Stimulated activated CD4-positive, alpha-beta T cell treated with anti-CD3 and anti-CD28 coated beads, Interleukin-12 subunit alpha, Interleukin-12 subunit beta, amount 100 ng/mL, for 48 hours (primary cell): Measurements from ENCODE around the gene UBR2.

ENCODE experiments used
- DNase-seq, 3 donors: peaks; one replicate each; pipeline ENCODE4 v3.0.0-alpha.2; 2020; ENCODE audit warnings: low read depth in 2 of 3, low spot score in 1 of 3

The UBR2 gene

GRCh38 chr6:42563697-42564505 is at the start of gene UBR2:
Gene UBR2, plus strand, starts transcription at chr6:42564029. Its CDS starts 291 bp downstream, at chr6:42564320.
- DNase-seq, result peak; percentile 88 to 92 (median 89)

- no peak for DNase-seq
Observed at GRCh38 chr6:42514745-42515144, 49.1 kb upstream of the UBR2 start.

GRCh38 chr6:42519779-42520178 is 44.0 kb upstream of the UBR2 start:
- no peak for DNase-seq

DNA sequence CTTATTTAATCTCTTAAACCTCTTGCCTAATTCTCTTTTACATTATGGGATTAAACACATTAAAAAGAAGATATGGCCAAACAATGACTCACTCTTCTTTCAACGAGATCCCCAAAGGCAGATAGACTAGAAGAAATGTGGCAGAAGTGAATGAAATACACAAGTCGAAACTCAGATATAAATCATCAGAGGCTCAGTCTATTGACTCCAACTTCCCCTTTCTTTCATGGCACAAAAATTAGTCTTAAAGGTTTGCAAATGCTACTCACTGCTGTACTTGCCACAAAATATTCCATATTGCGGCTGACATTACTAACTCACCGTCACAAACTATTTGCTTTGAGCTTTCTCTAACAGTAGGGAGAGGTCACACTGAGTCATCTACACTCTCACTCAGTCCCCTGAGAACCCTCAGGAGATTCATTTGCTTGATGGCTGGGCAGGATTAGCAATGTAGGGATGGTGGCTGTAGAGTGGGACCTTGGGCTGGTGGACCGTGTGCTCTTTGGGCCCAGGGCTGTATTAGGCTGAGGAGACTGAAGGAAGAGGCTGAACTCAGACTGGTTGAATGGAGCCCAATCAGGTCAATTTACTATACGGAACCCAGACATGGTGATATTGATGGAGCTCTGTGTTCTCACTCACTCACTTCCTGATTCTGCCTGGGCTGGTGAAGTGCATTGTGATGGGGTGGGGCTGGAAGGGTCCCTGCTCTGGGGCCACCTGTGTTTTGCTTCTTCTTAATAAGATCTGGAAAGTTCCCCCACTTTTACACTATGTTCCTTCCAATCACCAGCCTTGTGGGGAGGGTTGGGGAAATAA is 42.8 kb upstream of the UBR2 start:
- peak in 2 of 3 donors; percentile 5 to 43 for DNase-seq

DNA sequence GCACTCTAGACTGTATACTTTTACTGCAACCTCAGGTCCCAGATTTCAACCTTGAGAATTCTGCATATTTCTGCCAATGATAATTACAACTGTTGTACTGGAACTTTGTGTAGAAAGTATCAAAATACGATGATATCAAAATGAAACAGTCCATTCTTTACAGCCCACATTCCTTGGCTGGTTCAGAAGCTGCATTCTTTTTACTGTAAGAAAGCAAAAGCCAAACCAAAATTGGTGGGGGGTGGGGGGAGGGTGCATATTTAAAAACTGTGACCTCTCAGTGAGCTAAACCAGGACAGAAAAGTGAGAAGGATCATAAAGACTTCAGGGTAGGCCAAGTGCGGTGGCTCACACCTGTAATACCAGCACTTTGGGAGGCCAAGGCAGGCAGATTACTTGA is 41.8 kb upstream of the UBR2 start:
- DNase-seq, result no peak

DNA sequence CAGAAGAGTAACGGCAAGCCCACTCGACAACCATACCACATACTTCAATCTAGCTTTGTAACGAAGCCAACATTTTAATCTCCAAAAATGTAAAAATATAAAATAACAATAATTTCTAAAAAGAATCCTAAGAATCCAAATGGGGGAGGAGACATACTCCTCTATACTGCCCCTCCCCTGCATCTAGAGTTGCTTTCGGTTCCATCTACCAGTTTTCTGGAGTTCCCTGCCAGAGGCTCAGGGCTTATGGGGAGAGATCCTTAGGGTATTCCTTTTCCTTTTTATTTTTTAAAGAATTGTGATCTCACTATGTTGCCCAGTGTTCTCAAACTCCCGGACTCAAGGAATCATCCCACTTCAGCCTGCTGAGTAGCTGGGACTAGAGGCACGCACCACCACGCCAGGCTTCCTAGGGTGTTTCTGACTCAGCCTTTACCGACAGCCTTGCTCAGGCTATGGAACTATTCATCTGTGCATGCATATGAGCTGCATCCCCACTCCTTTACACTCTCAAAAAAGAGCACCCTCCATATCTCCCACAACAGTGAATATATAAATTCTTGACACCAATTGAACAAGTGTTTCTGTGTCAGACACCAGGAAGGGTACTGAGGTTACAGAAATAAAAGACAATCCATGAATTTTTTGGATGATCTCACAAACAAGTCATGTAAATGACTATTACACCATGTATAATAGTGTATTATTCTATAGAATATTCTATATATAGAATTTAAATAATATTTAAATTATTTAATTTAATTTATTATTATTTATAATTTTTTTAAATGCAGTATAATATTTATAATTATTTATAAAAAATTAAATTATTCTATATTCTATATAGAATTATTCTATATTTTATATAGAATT is 40.7 kb upstream of the UBR2 start:
- DNase-seq, result no peak

DNA sequence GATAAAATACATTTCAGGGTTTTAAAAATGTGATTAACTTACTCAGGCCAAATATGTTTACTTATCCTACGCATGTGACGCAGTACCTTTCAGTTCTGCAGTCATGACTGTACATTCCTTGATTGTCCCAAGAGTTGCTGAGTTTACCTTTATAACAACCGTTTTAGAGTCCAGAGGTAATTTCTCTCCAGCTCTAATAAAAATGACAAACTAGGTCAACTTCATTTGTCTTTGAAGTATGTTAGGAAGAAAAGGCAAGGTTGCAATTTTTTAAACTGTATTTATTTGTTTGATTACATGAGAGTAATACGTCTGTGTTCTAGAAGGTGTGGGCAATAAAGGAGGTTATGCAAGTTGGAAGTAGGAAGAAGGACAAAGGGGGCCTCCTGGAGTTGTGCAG is 38.6 kb upstream of the UBR2 start:
- DNase-seq, result no peak

DNA sequence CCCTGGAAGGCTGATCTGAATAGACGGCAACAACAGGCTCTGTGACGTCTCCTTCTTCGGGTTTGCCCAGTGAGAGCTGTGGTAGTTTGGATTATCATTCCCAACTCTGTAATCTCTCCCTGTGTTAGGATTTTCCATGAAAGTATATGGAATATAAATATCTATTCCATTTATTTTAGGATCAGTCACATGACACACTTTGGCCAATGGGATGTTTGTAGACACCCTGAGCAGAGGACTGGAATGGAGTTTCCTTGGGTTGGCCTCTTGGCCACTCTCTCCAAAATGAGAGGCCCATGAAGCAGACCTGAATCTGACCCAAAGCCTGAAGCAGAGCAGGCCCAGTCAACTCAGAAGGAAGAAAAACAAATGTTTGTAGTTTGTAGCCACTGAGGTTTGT is 37.2 kb upstream of the UBR2 start:
- no peak for DNase-seq

GRCh38 chr6:42527204-42527603 is 36.6 kb upstream of the UBR2 start:
- DNase-seq, result no peak

DNA sequence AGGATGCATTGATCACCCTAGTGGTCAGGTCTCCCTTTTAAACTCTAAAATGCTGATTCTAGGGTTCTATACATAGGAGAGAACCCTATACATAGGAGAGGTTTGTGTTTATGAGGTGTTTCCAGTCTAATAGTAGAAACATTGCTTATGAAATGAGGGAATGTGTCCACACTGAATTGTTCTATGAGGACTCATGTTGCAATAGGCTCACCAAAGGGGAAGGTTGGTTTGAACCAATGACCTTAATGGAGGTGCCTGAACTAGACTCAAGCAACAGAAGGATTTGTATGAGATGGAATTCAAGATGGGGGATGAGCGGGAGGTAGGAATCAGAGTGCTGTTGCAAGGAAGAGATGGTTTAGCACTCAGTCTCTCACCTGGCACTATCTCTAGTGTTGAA is 33.5 kb upstream of the UBR2 start:
- no peak for DNase-seq

DNA sequence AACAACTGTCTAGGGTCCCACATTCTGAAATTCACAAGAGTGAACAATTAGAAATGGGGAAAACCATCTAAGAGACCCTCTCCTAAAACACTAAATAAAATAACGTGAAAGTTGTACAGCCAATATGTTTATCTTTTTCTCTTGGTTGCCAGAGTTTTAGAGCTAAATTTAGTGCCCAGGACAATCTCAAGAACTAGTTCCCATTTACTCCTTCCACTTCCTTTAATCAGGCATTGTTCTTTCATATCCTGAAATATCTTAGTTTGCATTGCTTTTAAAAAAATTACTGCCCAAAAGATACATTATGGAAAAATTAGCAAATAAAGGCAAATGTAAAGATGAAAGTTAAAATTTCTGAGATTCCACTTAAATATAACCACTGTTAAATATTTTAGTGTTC is 33.1 kb upstream of the UBR2 start:
- no peak for DNase-seq

- DNase-seq, result peak in 1 of 3 donors; percentile 31
Observed at GRCh38 chr6:42532038-42532669, 31.7 kb upstream of the UBR2 start.

GRCh38 chr6:42533794-42534193 is 30.0 kb upstream of the UBR2 start:
- DNase-seq, result no peak

DNA sequence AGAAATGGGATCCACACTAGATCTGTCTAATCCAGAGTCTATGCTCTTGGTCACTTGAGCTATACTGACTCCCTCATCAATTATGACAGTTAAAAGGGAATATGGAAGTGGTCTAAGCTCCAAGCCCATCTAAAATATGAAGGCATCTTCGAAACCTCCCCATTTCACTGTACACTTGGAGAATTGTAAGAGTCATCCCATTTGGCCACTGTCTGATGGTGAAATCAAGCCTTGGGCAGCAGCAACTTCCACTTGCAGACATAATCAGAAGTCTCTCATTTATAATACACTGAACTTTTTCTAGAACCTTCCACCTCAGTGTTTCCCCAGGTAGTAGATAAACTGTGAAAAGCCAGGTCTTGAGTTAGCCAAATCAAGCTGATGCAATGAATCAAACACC is 26.3 kb upstream of the UBR2 start:
- no peak for DNase-seq

DNA sequence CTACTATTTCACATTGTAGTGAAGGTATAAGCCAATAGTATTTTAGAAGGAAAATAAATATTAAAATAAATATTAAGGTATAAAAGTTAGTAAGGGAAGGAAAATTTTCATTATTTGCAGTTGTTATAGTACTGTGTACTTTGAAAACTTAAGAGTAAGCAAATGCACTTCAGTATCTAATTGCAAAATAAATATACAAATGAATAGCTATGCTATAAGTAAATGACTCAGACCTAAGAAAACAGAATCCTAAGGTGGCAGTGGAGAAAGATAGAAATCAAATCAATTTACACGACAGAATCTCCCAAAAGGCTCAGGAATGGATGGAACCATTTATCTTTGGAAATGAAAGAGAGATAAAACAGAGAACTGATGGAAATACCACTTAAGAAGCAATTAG is 24.7 kb upstream of the UBR2 start:
- DNase-seq, result no peak

- DNase-seq, result no peak
Observed at GRCh38 chr6:42545226-42545773, 18.5 kb upstream of the UBR2 start.

DNA sequence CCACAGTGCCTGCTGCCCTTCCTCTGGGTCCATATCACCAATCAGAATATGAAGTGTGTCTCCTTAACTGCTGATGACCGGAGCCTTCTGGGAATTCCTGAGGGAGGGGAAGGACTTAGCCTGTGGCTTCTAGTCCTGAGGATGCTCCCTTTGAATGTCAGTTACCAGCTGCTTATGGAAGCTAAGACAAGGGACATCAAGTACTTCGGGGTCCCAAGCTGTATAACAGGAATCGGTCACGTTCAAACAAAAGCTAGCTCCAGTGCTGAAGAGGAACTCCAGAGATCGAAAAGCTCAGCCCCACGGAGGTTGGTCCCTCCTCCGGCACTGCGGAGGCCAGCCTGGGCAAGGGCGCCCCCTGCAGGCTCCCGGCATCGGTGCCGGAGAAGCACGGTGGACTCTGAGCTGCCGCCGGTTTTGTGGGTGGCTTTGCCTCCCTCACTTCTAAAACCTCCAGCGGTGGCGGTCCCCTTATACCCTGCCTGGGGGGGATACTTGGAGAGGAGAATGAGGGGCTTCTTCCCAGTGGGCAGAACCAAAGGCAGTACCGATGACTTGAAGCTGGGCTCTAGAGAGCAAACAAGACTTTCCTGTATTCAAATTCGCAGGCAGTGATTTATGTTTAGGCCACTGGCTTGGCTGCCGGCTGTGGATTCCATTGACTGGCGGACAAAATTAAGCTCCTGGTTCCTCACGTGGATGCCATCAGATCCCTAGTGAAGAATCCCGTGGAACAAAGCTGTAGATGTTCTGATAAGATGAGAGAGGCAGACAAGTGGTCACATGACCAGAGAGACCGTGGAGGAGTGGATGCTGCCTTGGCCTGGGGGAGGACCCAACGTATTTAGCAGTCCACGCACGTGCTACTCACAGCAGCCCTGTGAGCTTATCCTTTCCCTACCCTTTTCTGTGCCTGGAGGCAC is 16.2 kb upstream of the UBR2 start:
- DNase-seq, result peak; percentile 81 to 89 (median 85)

GRCh38 chr6:42550277-42550676 is 13.6 kb upstream of the UBR2 start:
- no peak for DNase-seq

GRCh38 chr6:42551217-42551616 is 12.6 kb upstream of the UBR2 start:
- no peak for DNase-seq

- DNase-seq, result no peak
Observed at GRCh38 chr6:42552380-42552779, 11.4 kb upstream of the UBR2 start.
